HEK293 (cell line): ENCODE results near the gene PPP2R5E.

ENCODE experiments used
- BCL11A ChIP-seq: fragments of 450-650 bp; formaldehyde crosslinking; IDR thresholded peaks from 2 replicates; pipeline ENCODE4 v1.5.1; 2016; ENCODE audit warnings: low read depth, missing biosample characterization, missing genetic modification characterization
- ZNF266 ChIP-seq: fragments of 450-650 bp; formaldehyde crosslinking; IDR thresholded peaks from 2 replicates; pipeline ENCODE4 v1.5.1; 2016; ENCODE audit warnings: missing biosample characterization, missing genetic modification characterization, low read depth
- ZNF433 ChIP-seq: fragments of 450-650 bp; formaldehyde crosslinking; IDR thresholded peaks from 2 replicates; pipeline ENCODE4 v1.5.1; 2016; ENCODE audit warnings: missing biosample characterization, missing genetic modification characterization, low read depth
- ZNF621 ChIP-seq: fragments of 450-650 bp; formaldehyde crosslinking; IDR thresholded peaks from 2 replicates; pipeline ENCODE4 v1.5.1; 2017; ENCODE audit warnings: missing biosample characterization, missing genetic modification characterization
- ZNF768 ChIP-seq: fragments of 450-650 bp; formaldehyde crosslinking; IDR thresholded peaks from 2 replicates; pipeline ENCODE4 v1.5.1; 2018; ENCODE audit warnings: missing biosample characterization, mild to moderate bottlenecking, missing genetic modification characterization
- TF ChIP-seq, protein P1 (sequence below): fragments of 450-650 bp; formaldehyde crosslinking; IDR thresholded peaks from 2 replicates; pipeline ENCODE4 v1.5.1; 2016; ENCODE audit warnings: missing biosample characterization, missing genetic modification characterization
- TF ChIP-seq, protein P2 (sequence below): fragments of 450-650 bp; formaldehyde crosslinking; IDR thresholded peaks from 2 replicates; pipeline ENCODE4 v1.5.1; 2016; ENCODE audit warnings: missing biosample characterization, missing genetic modification characterization, low read depth
- TF ChIP-seq, protein P3 (sequence below): fragments of 450-650 bp; formaldehyde crosslinking; IDR thresholded peaks from 2 replicates; pipeline ENCODE4 v1.5.1; 2016; ENCODE audit warnings: missing biosample characterization, missing genetic modification characterization

GRCh38 chr14:63510538-63510937, 32.6 kb downstream of the PPP2R5E start:
- TF ChIP-seq, protein P1, sequence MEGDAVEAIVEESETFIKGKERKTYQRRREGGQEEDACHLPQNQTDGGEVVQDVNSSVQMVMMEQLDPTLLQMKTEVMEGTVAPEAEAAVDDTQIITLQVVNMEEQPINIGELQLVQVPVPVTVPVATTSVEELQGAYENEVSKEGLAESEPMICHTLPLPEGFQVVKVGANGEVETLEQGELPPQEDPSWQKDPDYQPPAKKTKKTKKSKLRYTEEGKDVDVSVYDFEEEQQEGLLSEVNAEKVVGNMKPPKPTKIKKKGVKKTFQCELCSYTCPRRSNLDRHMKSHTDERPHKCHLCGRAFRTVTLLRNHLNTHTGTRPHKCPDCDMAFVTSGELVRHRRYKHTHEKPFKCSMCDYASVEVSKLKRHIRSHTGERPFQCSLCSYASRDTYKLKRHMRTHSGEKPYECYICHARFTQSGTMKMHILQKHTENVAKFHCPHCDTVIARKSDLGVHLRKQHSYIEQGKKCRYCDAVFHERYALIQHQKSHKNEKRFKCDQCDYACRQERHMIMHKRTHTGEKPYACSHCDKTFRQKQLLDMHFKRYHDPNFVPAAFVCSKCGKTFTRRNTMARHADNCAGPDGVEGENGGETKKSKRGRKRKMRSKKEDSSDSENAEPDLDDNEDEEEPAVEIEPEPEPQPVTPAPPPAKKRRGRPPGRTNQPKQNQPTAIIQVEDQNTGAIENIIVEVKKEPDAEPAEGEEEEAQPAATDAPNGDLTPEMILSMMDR: no peak
- TF ChIP-seq ZNF768 (no peak), BCL11A (tag by site-specific recombination) (no peak), ZNF621 (no peak), ZNF433 (no peak), ZNF266 (tag by site-specific recombination) (no peak)
- TF ChIP-seq, protein P2, sequence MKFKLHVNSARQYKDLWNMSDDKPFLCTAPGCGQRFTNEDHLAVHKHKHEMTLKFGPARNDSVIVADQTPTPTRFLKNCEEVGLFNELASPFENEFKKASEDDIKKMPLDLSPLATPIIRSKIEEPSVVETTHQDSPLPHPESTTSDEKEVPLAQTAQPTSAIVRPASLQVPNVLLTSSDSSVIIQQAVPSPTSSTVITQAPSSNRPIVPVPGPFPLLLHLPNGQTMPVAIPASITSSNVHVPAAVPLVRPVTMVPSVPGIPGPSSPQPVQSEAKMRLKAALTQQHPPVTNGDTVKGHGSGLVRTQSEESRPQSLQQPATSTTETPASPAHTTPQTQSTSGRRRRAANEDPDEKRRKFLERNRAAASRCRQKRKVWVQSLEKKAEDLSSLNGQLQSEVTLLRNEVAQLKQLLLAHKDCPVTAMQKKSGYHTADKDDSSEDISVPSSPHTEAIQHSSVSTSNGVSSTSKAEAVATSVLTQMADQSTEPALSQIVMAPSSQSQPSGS (tag by site-specific recombination): no peak
- TF ChIP-seq, protein P3, sequence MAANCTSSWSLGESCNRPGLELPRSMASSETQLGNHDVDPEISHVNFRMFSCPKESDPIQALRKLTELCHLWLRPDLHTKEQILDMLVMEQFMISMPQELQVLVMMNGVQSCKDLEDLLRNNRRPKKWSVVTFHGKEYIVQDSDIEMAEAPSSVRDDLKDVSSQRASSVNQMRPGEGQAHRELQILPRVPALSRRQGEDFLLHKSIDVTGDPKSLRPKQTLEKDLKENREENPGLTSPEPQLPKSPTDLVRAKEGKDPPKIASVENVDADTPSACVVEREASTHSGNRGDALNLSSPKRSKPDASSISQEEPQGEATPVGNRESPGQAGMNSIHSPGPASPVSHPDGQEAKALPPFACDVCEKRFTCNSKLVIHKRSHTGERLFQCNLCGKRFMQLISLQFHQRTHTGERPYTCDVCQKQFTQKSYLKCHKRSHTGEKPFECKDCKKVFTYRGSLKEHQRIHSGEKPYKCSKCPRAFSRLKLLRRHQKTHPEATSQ (tag by site-specific recombination): no peak
